CD4-positive, alpha-beta T cell (primary cell): Measurements from ENCODE around the gene GFY. TPM values are rescaled to one million over a fixed set of nuclear protein-coding genes. Genes with fewer than 3 reads are reported as not detected.

Source experiments
- ATAC-seq: fragments of 200-7000 bp; cut with Tn5 transposase; one replicate; pipeline ENCODE4 v1.10.0; 2022; ENCODE audit warnings: mild to moderate bottlenecking; ENCODE audit not compliant: poor library complexity
- CTCF ChIA-PET: fragments of 350-600 bp; sonication (Branson Sonifier 250); formaldehyde crosslinking; loops from one replicate; lab custom pipeline; 2021; ENCODE audit warnings: antibody characterized with exemption, inconsistent platforms; lab: Charles Lee
- POLR2A ChIA-PET: fragments of 350-600 bp; sonication (Branson Sonifier 250); formaldehyde crosslinking; loops from one replicate; lab custom pipeline; 2021; ENCODE audit warnings: antibody characterized with exemption, inconsistent platforms; lab: Charles Lee
- DNase-seq, 14 experiments: peaks; one replicate each; pipeline ENCODE4 v3.0.0-alpha.2; 2013 to 2020; ENCODE audit warnings: mixed read lengths in 2 of 14
- H3K27ac ChIP-seq, 2 donors: one replicate each; pipeline versions ENCODE4 v1.5.1 to v1.7.0; 2013; ENCODE audit warnings: low read length in 2 of 2, low read depth in 1 of 2, mild to moderate bottlenecking in 1 of 2
- H3K27me3 ChIP-seq, 2 experiments: 1 replicate in 1 of 2; 2 replicates in 1 of 2; pipeline versions ENCODE4 v1.6.1 to v1.7.0; 2013; ENCODE audit warnings: low read length in 2 of 2, control low read depth in 1 of 2, mild to moderate bottlenecking in 1 of 2, moderate library complexity in 1 of 2; ENCODE audit not compliant: insufficient read depth in 2 of 2, control insufficient read depth in 1 of 2
- H3K36me3 ChIP-seq: one replicate; pipeline ENCODE4 v1.6.1; 2013; ENCODE audit warnings: low read length, control low read depth; ENCODE audit not compliant: insufficient read depth
- H3K4me1 ChIP-seq: one replicate; pipeline ENCODE4 v1.6.1; 2013; ENCODE audit warnings: low read length, control low read depth; ENCODE audit not compliant: insufficient read depth
- H3K4me3 ChIP-seq: one replicate; pipeline ENCODE4 v1.5.1; 2013; ENCODE audit warnings: mild to moderate bottlenecking, low read length, moderate library complexity
- H3K9me3 ChIP-seq, 2 experiments: 1 replicate in 1 of 2; 2 replicates in 1 of 2; pipeline versions ENCODE4 v1.6.1 to v1.7.0; 2013; ENCODE audit warnings: low read length in 2 of 2, mild to moderate bottlenecking in 2 of 2, control low read depth in 1 of 2, moderate library complexity in 1 of 2; ENCODE audit not compliant: control insufficient read depth in 1 of 2, insufficient read depth in 1 of 2
- H3K27ac Mint-ChIP-seq: one replicate; pipeline ENCODE4 v1.8.0; 2020; ENCODE audit warnings: mixed read lengths
- H3K27me3 Mint-ChIP-seq: one replicate; pipeline ENCODE4 v1.8.0; 2021; ENCODE audit warnings: mixed read lengths
- H3K36me3 Mint-ChIP-seq: one replicate; pipeline ENCODE4 v1.8.0; 2021; ENCODE audit warnings: low read depth, mixed read lengths
- H3K4me1 Mint-ChIP-seq: one replicate; pipeline ENCODE4 v1.8.0; 2021; ENCODE audit warnings: low read depth, mixed read lengths
- H3K4me3 Mint-ChIP-seq: one replicate; pipeline ENCODE4 v1.8.0; 2020; ENCODE audit warnings: mild to moderate bottlenecking, mixed read lengths
- H3K9me3 Mint-ChIP-seq: one replicate; pipeline ENCODE4 v1.8.0; 2020; ENCODE audit warnings: mixed read lengths
- CTCF ChIP-seq: fragments of 200-600 bp; IDR thresholded peaks from one replicate; pipeline ENCODE4 v1.8.0; 2022; ENCODE audit warnings: antibody characterized with exemption, mild to moderate bottlenecking
- intact Hi-C, 2 experiments: fragments of 100-400 bp; cut with DNase I in 1 of 2; cut with micrococcal nuclease in 1 of 2; formaldehyde crosslinking; loops; one replicate each; pipeline versions ENCODE4 v1.15.1 to v1.9.0; 2023 to 2025; cut with DNase I, micrococcal nuclease
- total RNA-seq, 174 experiments: library from RNA in 2 of 174; stranded (reverse) in 2 of 174; gene quantifications; one replicate each; pipeline ENCODE4 v1.2.3 and lab custom pipeline; 2021 to 2026

GFY gene
- total RNA-seq, 2 experiments from 2014 or later, result not detected

GRCh38 chr19:49417088-49417487, 8.1 kb upstream of the GFY start:
- Mint-ChIP-seq H3K4me3 (no peak overlapping the region), H3K27me3 (peaks cover 42% of the 10 kb centered on the region), H3K36me3 (no peaks in the 10 kb centered on the region), H3K27ac (no peak overlapping the region), H3K4me1 (peaks cover 33% of the 10 kb centered on the region), H3K9me3 (no peaks in the 10 kb centered on the region)
- no peak overlapping the region for H3K27ac ChIP-seq
- intact Hi-C loops, result no loop called here
- ATAC-seq, result no peak
- ChIA-PET CTCF (no interaction called here), POLR2A (no interaction called here)
- no peak overlapping the region for H3K4me3 ChIP-seq
- TF ChIP-seq CTCF, result no peak
- no peaks in the 10 kb centered on the region for H3K36me3 ChIP-seq
- peaks cover 32 to 41% of the 10 kb centered on the region in 2 experiments for H3K27me3 ChIP-seq
- peaks cover 19% of the 10 kb centered on the region for H3K4me1 ChIP-seq
- H3K9me3 ChIP-seq, result peaks cover 0 to 5% of the 10 kb centered on the region in 2 experiments
- DNase-seq, result no peak

GRCh38 chr19:49418511-49418910, 6.7 kb upstream of the GFY start:
- intact Hi-C loops, result no loop called here
- CTCF ChIA-PET, result no interaction called here
- Mint-ChIP-seq H3K9me3 (no peaks in the 10 kb centered on the region), H3K4me1 (peaks cover 38% of the 10 kb centered on the region), H3K27ac (no peak overlapping the region), H3K36me3 (no peaks in the 10 kb centered on the region), H3K4me3 (no peak overlapping the region), H3K27me3 (peaks cover 53% of the 10 kb centered on the region)
- DNase-seq (no peak), ATAC-seq (no peak)
- Histone ChIP-seq H3K36me3 (no peaks in the 10 kb centered on the region), H3K4me3 (no peak overlapping the region), H3K9me3 (peaks cover 0 to 12% of the 10 kb centered on the region in 2 experiments), H3K4me1 (peaks cover 26% of the 10 kb centered on the region), H3K27ac (no peak overlapping the region), H3K27me3 (peaks cover 44 to 55% of the 10 kb centered on the region in 2 experiments)
- POLR2A ChIA-PET, result interaction anchor here (4.2 kb wide), 1 partner anchor 8 kb away, joined by 20 read pairs; no protein-coding TSS in a partner anchor
- TF ChIP-seq CTCF, result no peak

GRCh38 chr19:49419173-49419572, 6.0 kb upstream of the GFY start:
- ATAC-seq (no peak), DNase-seq (no peak)
- Histone ChIP-seq H3K4me3 (no peak overlapping the region), H3K36me3 (no peaks in the 10 kb centered on the region), H3K27ac (no peak overlapping the region), H3K27me3 (peaks cover 49 to 61% of the 10 kb centered on the region in 2 experiments), H3K9me3 (peaks cover 0 to 12% of the 10 kb centered on the region in 2 experiments), H3K4me1 (peaks cover 33% of the 10 kb centered on the region)
- Mint-ChIP-seq H3K4me1 (peaks cover 45% of the 10 kb centered on the region), H3K27ac (no peak overlapping the region), H3K27me3 (peaks cover 60% of the 10 kb centered on the region), H3K9me3 (no peaks in the 10 kb centered on the region), H3K36me3 (no peaks in the 10 kb centered on the region), H3K4me3 (no peak overlapping the region)
- CTCF ChIA-PET, result interaction anchor here (1.9 kb wide), 1 partner anchor 27 kb away, joined by 4 read pairs; no protein-coding TSS in a partner anchor
- POLR2A ChIA-PET, result interaction anchor here (4.2 kb wide), 1 partner anchor 9 kb away, joined by 20 read pairs; no protein-coding TSS in a partner anchor
- no peak for TF ChIP-seq CTCF
- intact Hi-C loops, result no loop called here
